Breast epithelium (tissue), 3 donors: ENCODE data around the gene ZNF112.

Source experiments
- POLR2A ChIP-seq: fragments of 450-650 bp; IDR thresholded peaks from one replicate; pipeline ENCODE4 v1.6.1; 2016; ENCODE audit warnings: antibody characterized with exemption, mild to moderate bottlenecking, moderate library complexity
- POLR2AphosphoS5 ChIP-seq, 3 donors: sonication (generic); formaldehyde crosslinking; IDR thresholded peaks; one replicate each; pipeline ENCODE4 v1.6.1; 2017; ENCODE audit warnings: antibody characterized with exemption in 3 of 3
- TF ChIP-seq, protein P1 (sequence below), 3 donors: fragments of 450-650 bp; IDR thresholded peaks; one replicate each; pipeline ENCODE4 v1.5.1; 2016 to 2017; ENCODE audit warnings: antibody characterized with exemption in 3 of 3, mild to moderate bottlenecking in 3 of 3, moderate library complexity in 3 of 3

DNA sequence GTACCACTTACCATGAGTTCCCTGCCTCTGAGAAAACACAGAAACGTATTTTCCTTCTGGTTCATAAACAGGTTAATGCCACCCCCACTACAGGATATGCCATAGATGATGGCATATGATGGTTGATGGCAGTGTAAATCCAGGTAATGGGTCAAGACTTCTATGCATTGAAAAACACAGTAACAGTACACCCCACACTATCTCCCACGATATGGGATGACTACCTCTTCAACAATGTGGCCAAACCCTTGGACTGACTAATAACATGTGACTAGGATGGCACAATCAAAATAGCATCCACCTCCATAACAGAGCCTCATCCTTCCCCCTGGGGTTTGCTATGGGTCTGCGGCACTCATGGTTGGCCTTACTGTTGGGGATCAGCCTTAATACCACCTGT lies 73.6 kb downstream of the ZNF112 start:
- TF ChIP-seq POLR2A (no peak), POLR2AphosphoS5 (IDR thresholded peaks at IDR 0.05) (no peak)
- TF ChIP-seq, protein P1, sequence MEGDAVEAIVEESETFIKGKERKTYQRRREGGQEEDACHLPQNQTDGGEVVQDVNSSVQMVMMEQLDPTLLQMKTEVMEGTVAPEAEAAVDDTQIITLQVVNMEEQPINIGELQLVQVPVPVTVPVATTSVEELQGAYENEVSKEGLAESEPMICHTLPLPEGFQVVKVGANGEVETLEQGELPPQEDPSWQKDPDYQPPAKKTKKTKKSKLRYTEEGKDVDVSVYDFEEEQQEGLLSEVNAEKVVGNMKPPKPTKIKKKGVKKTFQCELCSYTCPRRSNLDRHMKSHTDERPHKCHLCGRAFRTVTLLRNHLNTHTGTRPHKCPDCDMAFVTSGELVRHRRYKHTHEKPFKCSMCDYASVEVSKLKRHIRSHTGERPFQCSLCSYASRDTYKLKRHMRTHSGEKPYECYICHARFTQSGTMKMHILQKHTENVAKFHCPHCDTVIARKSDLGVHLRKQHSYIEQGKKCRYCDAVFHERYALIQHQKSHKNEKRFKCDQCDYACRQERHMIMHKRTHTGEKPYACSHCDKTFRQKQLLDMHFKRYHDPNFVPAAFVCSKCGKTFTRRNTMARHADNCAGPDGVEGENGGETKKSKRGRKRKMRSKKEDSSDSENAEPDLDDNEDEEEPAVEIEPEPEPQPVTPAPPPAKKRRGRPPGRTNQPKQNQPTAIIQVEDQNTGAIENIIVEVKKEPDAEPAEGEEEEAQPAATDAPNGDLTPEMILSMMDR (IDR thresholded peaks at IDR 0.05), result no peak
